ENCODE results near the gene PEF1. TPM values are rescaled to one million over a fixed set of nuclear protein-coding genes. Genes with fewer than 3 reads are reported as not detected.
A peak's percentile ranks its signal among the peaks of the same experiment; 100 is the strongest.

Gene PEF1
- total RNA-seq: 37.9 TPM

DNA sequence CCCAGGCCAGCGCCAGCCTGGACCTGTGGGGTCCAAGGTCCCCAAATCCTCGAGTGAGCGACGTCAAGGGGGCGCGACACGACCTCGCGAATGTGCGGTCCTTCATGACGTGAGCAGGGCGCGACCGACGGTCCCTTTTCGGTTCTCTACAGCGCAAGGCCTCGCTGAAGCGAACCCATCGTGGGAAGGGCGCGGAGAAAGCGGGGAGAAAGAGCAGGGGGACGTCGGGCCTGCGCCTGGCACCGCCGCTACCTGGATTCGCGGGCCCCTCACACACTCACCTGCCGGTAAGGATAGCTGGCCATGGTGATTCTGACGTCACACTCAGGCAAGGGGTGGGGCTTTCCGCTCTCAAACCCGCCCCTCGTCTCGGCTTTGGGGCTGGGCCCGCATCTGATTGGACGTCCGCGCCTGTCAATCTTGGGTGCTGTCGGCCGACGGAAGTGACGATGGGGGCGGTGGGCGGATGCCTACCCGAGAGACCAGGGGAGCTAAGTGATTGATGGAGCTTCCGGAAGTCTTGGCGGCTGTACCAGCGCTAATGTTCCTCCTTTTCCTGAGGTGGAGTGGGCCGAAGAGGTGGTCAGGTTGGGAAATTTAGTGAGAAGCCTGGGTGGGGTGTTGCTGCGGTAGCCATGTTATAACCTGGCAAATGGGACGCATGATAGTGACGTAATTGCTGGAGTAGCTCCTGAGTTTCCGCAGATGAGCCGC is at the start of gene PEF1:
PEF1 (minus strand) TSS at position 317 of the 714 bp plus-strand sequence; CDS start at position 305, 12 bp downstream.
- FAIRE-seq (peak; percentile 82), DNase-seq (ENCODE audit: low spot score in 2 of 2) (peak; percentile 88 to 97)

GRCh38 chr1:31693231-31693630 is 48.6 kb upstream of the PEF1 start:
- no peak for FAIRE-seq
- no peak for DNase-seq (ENCODE audit: low spot score in 2 of 2)

- DNase-seq (ENCODE audit: low spot score in 2 of 2) (no peak), FAIRE-seq (no peak)
These were observed 47.3 kb upstream of the PEF1 start for GRCh38 chr1:31691951-31692350.

GRCh38 chr1:31691446-31691845 is 46.8 kb upstream of the PEF1 start:
- DNase-seq (ENCODE audit: low spot score in 2 of 2) (no peak), FAIRE-seq (no peak)

- DNase-seq (ENCODE audit: low spot score in 2 of 2) (no peak), FAIRE-seq (no peak)
These were observed 46.2 kb upstream of the PEF1 start for GRCh38 chr1:31690921-31691320.

DNA sequence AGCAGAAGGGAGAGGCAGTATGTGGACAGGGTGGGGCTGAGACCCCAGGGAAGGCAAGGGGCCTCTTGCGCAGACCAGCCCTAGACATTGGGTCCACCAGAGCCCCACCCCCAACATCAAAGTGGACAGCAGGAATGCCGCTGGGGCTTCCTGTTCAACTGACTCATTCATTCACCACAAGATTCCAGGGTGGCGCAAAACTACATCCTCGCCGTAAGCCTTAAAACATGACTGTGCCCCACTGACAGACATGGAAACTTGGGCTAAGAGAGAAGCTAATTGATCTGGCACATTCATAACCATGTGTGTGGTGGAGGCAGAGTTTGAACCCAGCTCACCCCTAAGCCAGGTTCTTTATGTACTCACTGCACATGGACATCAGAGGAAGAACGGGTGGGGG is 45.2 kb upstream of the PEF1 start:
- FAIRE-seq: no peak
- DNase-seq (ENCODE audit: low spot score in 2 of 2): no peak

DNA sequence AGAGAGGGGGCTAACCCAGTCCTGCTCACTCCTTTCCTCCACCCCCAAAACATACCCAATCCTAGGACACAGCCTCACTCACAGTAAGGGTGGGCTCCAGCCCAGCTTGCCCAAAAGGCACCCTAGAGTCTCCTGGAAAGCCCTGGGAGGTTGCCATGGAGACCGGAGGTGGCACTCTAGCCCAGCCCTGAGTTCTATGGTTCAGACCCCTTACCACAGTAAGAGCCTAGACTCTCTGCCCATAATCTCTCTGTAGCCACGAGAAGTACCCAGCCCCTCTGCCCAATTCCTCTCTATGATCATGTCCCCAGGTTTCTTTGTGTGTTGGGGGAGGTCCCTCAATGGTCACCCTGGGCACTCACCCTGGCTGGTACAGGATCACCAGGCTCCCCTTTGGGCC is 44.7 kb upstream of the PEF1 start:
- DNase-seq (ENCODE audit: low spot score in 2 of 2): no peak

GRCh38 chr1:31688233-31688918 is 43.7 kb upstream of the PEF1 start:
- DNase-seq (ENCODE audit: low spot score in 2 of 2) (no peak), FAIRE-seq (no peak)

More for the DNA sequence above, 44.7 kb upstream of the PEF1 start:
- FAIRE-seq: no peak

DNA sequence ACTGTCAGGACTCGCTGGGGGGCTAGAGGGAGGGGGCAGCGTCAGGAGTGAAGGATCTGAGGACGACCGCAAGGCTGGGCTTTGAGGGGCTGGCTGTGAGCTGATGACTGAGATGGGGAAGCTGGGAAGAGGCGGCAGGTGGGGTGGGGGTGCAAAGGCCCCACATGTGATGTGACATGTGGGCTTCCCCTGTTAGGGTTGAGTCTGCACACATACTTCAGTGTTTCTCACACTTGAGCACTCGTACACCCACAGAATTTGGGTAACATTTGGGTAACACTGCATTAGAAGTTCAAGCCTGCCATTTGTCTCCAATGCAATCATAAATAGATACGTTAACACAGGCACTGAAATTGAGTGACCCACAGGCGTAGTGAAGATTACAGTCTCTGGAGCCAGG is 42.9 kb upstream of the PEF1 start:
- no peak for FAIRE-seq
- DNase-seq (ENCODE audit: low spot score in 2 of 2): no peak

DNA sequence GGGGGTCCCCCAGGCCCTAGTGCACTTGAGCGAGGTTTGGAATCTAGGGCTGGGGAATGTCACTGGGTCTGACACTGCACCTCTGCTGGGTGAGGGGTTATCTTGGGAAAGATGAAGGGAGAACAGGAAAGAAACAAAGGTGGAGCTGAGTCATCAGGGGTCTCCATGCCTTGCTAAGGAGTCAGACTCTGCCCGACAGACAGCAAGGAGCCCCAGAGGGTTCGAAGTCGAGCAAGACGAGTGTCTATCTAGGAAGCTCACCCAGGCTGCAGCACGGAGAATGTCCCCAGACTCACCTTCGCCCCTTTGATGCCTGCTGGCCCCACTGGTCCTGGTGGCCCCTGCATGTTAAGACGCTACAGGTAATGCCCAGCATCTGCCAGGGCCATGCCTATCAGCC is 41.1 kb upstream of the PEF1 start:
- DNase-seq (ENCODE audit: low spot score in 2 of 2): no peak
- FAIRE-seq: no peak

GRCh38 chr1:31683997-31684396 is 39.3 kb upstream of the PEF1 start:
- DNase-seq (ENCODE audit: low spot score in 2 of 2): no peak

GRCh38 chr1:31681415-31681814 is 36.7 kb upstream of the PEF1 start:
- DNase-seq (ENCODE audit: low spot score in 2 of 2) (no peak), FAIRE-seq (no peak)

More at GRCh38 chr1:31683997-31684396, 39.3 kb upstream of the PEF1 start:
- no peak for FAIRE-seq

- FAIRE-seq (no peak), DNase-seq (ENCODE audit: low spot score in 2 of 2) (no peak)
These were observed 35.1 kb upstream of the PEF1 start for GRCh38 chr1:31679676-31680230.

- FAIRE-seq (no peak), DNase-seq (ENCODE audit: low spot score in 2 of 2) (no peak)
These were observed 34.4 kb upstream of the PEF1 start for GRCh38 chr1:31679091-31679490.

DNA sequence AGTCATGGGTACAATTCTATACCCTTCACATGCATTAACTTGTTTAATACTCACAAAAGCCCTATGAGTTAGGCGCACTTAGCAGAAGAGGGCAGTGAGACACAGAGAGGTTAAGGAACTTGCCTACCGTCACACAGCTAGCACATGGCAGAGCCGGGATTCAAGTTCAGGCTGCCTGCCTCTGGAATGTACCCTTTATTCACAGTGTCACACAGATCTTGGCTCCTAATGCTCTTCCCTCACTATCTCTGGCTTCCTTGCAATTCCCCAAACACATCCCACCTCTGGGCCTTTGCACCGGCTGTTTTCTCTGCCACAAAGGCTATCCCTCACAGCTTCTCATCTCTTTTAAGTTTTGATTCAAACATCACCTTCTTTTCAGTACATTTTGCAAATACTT is 34.0 kb upstream of the PEF1 start:
- FAIRE-seq (no peak), DNase-seq (ENCODE audit: low spot score in 2 of 2) (no peak)

GRCh38 chr1:31677949-31678348 is 33.3 kb upstream of the PEF1 start:
- no peak for DNase-seq (ENCODE audit: low spot score in 2 of 2)
- no peak for FAIRE-seq

GRCh38 chr1:31677401-31677800 is 32.7 kb upstream of the PEF1 start:
- FAIRE-seq (no peak), DNase-seq (ENCODE audit: low spot score in 2 of 2) (no peak)

- no peak for FAIRE-seq
These were observed 31.1 kb upstream of the PEF1 start for GRCh38 chr1:31675756-31676155.

GRCh38 chr1:31675161-31675560 is 30.5 kb upstream of the PEF1 start:
- DNase-seq (ENCODE audit: low spot score in 2 of 2) (no peak), FAIRE-seq (no peak)

More at GRCh38 chr1:31675756-31676155, 31.1 kb upstream of the PEF1 start:
- DNase-seq (ENCODE audit: low spot score in 2 of 2): no peak

- no peak for FAIRE-seq
- no peak for DNase-seq (ENCODE audit: low spot score in 2 of 2)
These were observed 29.9 kb upstream of the PEF1 start for GRCh38 chr1:31674626-31675025.

DNA sequence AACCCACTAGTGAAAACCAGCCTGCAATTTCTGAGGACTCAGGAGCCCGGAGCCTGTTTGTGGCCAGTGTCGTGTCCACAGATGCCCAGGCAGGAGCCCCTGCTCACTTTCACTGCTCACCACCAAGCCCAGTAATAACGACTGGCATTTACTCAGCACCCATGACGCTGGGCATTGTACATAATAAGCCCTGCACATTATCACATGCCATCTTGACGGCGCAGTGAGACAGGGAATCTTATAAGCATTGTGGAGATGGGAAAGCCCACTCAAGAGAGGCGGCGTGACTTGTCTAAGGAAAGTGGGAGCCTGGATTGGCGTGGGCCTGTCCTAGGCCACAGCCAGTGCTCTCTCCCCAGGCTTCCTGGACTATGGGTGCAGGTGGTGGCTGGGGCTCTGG is 28.8 kb upstream of the PEF1 start:
- no peak for FAIRE-seq
- DNase-seq (ENCODE audit: low spot score in 2 of 2): no peak

DNA sequence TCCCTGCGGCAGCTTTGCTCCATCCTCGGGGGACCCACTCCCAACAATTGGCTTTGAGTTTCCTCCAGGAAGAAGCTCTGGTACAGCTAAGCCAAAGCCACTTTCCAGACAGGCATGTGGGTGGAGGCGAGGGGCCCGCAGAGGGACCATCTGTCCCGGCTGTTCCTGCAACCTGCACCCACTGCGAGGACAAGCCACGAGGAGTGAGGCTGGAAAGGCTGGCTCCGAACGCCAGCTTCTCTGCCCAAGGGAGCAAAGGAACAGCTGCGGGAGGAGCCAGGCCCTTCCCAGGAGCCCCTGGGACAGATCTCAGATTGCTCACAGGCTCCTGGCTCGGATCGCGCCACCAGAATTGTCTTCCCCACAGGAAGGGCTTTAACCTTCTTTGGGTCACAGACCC is 28.3 kb upstream of the PEF1 start:
- DNase-seq (ENCODE audit: low spot score in 2 of 2) (peak in 1 of 2 donors; percentile 42), FAIRE-seq (no peak)

Measured in frontal cortex (tissue), 4 donors.